ENCODE data around the gene CRIM1. TPM values are rescaled to one million over a fixed set of nuclear protein-coding genes. Genes with fewer than 3 reads are reported as not detected.

The CRIM1 gene
- total RNA-seq, 1 donor from 2014 or later: 105 TPM

GRCh38 chr2:36336321-36336720 is 19.3 kb upstream of the CRIM1 start:
- H3K9me3 ChIP-seq: no peaks in the 10 kb centered on the region
- ATAC-seq: no peak

GRCh38 chr2:36337354-36337753 is 18.2 kb upstream of the CRIM1 start:
- intact Hi-C loops (cut with DNase I): no loop called here
- H3K9me3 ChIP-seq: no peaks in the 10 kb centered on the region
- H3K27me3 ChIP-seq (ENCODE audit: low read depth): no peaks in the 10 kb centered on the region
- no peak overlapping the region for H3K27ac ChIP-seq
- DNase-seq: no peak
- no peak for ATAC-seq
- H3K4me1 ChIP-seq: no peaks in the 10 kb centered on the region
- no peaks in the 10 kb centered on the region for H3K36me3 ChIP-seq
- no peak for TF ChIP-seq CTCF (IDR thresholded peaks at IDR 0.05)
- no peak overlapping the region for H3K4me3 ChIP-seq

More at GRCh38 chr2:36336321-36336720, 19.3 kb upstream of the CRIM1 start:
- H3K4me3 ChIP-seq: no peak overlapping the region
- H3K27ac ChIP-seq: no peak overlapping the region
- intact Hi-C loops (cut with DNase I): no loop called here
- no peak for DNase-seq
- no peak for TF ChIP-seq CTCF (IDR thresholded peaks at IDR 0.05)
- no peaks in the 10 kb centered on the region for H3K4me1 ChIP-seq
- no peaks in the 10 kb centered on the region for H3K27me3 ChIP-seq (ENCODE audit: low read depth)
- H3K36me3 ChIP-seq: no peaks in the 10 kb centered on the region

- no peak for ATAC-seq
- intact Hi-C loops (cut with DNase I): no loop called here
Measured at GRCh38 chr2:36338124-36338826, 17.3 kb upstream of the CRIM1 start.

GRCh38 chr2:36338827-36339145 is 16.8 kb upstream of the CRIM1 start:
- no peaks in the 10 kb centered on the region for H3K9me3 ChIP-seq
- intact Hi-C loops (cut with DNase I): no loop called here
- no peak for ATAC-seq

More at GRCh38 chr2:36338124-36338826, 17.3 kb upstream of the CRIM1 start:
- Histone ChIP-seq H3K36me3 (no peaks in the 10 kb centered on the region), H3K4me1 (no peaks in the 10 kb centered on the region), H3K27me3 (ENCODE audit: low read depth) (no peaks in the 10 kb centered on the region), H3K27ac (no peak overlapping the region), H3K9me3 (no peaks in the 10 kb centered on the region), H3K4me3 (no peak overlapping the region)
- DNase-seq: no peak
- TF ChIP-seq CTCF (IDR thresholded peaks at IDR 0.05): no peak

GRCh38 chr2:36339607-36340218 is 15.9 kb upstream of the CRIM1 start:
- Histone ChIP-seq H3K27me3 (ENCODE audit: low read depth) (no peaks in the 10 kb centered on the region), H3K27ac (no peak overlapping the region), H3K9me3 (no peaks in the 10 kb centered on the region), H3K36me3 (no peaks in the 10 kb centered on the region), H3K4me3 (no peak overlapping the region), H3K4me1 (no peaks in the 10 kb centered on the region)
- ATAC-seq (no peak), DNase-seq (no peak)
- intact Hi-C loops (cut with DNase I): no loop called here
- no peak for TF ChIP-seq CTCF (IDR thresholded peaks at IDR 0.05)

More at GRCh38 chr2:36338827-36339145, 16.8 kb upstream of the CRIM1 start:
- H3K27ac ChIP-seq: no peak overlapping the region
- no peaks in the 10 kb centered on the region for H3K4me1 ChIP-seq
- TF ChIP-seq CTCF (IDR thresholded peaks at IDR 0.05): no peak
- no peaks in the 10 kb centered on the region for H3K27me3 ChIP-seq (ENCODE audit: low read depth)
- H3K4me3 ChIP-seq: no peak overlapping the region
- DNase-seq: no peak
- no peaks in the 10 kb centered on the region for H3K36me3 ChIP-seq

Data from lower lobe of right lung (tissue), 2 donors.